Heart left ventricle (tissue), 13 donors: Measurements from ENCODE around the gene NUP155.

Experiments
- POLR2A ChIP-seq, 2 donors: fragments of 450-650 bp; IDR thresholded peaks; one replicate each; pipeline ENCODE4 v1.6.1; 2017; ENCODE audit warnings: antibody characterized with exemption in 2 of 2, mild to moderate bottlenecking in 2 of 2, moderate library complexity in 2 of 2
- TF ChIP-seq, protein P1 (sequence below), 12 donors: fragments of 200-600 bp; sonication (generic) in 4 of 12; IDR thresholded peaks; one replicate each; pipeline versions ENCODE4 v1.5.0 to v1.8.0; 2018 to 2022; ENCODE audit warnings: antibody characterized with exemption in 12 of 12, mild to moderate bottlenecking in 5 of 12
- donor health status: ischemic (EF 13 %, LVEDD 7.1; RV severe dilation, severe dysfunction).
- donor health status: DM: no; HTN: yes; CAD: no.
- donor health status: DM: no; HTN: no; CAD: no.
- donor health status: ischemic (EF 25% LVEDD 6.9; RV normal size, moderate dysfunction).
- donor health status: ischemic (EF 25% LVEDD 5.7; RV mildly dilated, moderate dysfunction).
- donor health status: ischemic (EF 35%, LVEDD 5.7; RV mildly dilated, moderate dysfunction).
- donor health status: nonischemic (EF 11% LVEDD 7.7; RV severe dilation, severe dysfunction).
- donor health status: DM: yes; HTN: yes; CAD: no.
- donor health status: PGD.
- donor health status: ischemic (EF 29% LVEDD 5.4; RV normal size, mild dysfunction).
- donor health status: nonischemic (EF 23%, LVEDD 6.1; RV moderate dilation, normal function).

- no peak for TF ChIP-seq POLR2A (IDR thresholded peaks at IDR 0.05)
- TF ChIP-seq, protein P1, sequence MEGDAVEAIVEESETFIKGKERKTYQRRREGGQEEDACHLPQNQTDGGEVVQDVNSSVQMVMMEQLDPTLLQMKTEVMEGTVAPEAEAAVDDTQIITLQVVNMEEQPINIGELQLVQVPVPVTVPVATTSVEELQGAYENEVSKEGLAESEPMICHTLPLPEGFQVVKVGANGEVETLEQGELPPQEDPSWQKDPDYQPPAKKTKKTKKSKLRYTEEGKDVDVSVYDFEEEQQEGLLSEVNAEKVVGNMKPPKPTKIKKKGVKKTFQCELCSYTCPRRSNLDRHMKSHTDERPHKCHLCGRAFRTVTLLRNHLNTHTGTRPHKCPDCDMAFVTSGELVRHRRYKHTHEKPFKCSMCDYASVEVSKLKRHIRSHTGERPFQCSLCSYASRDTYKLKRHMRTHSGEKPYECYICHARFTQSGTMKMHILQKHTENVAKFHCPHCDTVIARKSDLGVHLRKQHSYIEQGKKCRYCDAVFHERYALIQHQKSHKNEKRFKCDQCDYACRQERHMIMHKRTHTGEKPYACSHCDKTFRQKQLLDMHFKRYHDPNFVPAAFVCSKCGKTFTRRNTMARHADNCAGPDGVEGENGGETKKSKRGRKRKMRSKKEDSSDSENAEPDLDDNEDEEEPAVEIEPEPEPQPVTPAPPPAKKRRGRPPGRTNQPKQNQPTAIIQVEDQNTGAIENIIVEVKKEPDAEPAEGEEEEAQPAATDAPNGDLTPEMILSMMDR (IDR thresholded peaks at IDR 0.05): no peak
Measured at GRCh38 chr5:37396352-37396751, 25.4 kb upstream of the NUP155 start.
